ENCODE results near the gene CBFA2T3. TPM values are rescaled to one million over a fixed set of nuclear protein-coding genes. Genes with fewer than 3 reads are reported as not detected.

Gene CBFA2T3
- total RNA-seq, 4 donors from 2014 or later: 4.0 to 18.5 (median 5.5) TPM

- no peaks in the 10 kb centered on the region for H3K27me3 ChIP-seq
- 93 to 97% methylated on average over 7 to 20 of the region's 20 CpGs for WGBS, 2 donors (ENCODE audit: low coverage in 1 of 2)
- peaks cover 0 to 14% (median 2%) of the 10 kb centered on the region in 4 donors for H3K36me3 ChIP-seq
- H3K4me1 ChIP-seq: peaks cover 14 to 24% (median 22%) of the 10 kb centered on the region in 4 donors
- no peak for TF ChIP-seq CTCF (IDR thresholded peaks at IDR 0.05)
- no peak for TF ChIP-seq POLR2A (IDR thresholded peaks at IDR 0.05)
- TF ChIP-seq EP300 (IDR thresholded peaks at IDR 0.05; ENCODE audit: low read depth): no peak
- no peak for TF ChIP-seq POLR2AphosphoS5 (IDR thresholded peaks at IDR 0.05)
- no peak overlapping the region for H3K4me3 ChIP-seq
- no peak for DNase-seq
- H3K9me3 ChIP-seq: no peaks in the 10 kb centered on the region
- intact Hi-C loops (cut with DNase I; ENCODE audit: low total_unique reads) (no loop called here), in situ Hi-C loops (cut with MboI; ENCODE audit: low pct_ligation_motif_present in 1 of 4, low pct_unique_long_range_greater_than_20kb in 1 of 4, low sequenced_read_pairs in 3 of 4) (no loop called here)
- no peak overlapping the region for H3K27ac ChIP-seq
These were observed 117.5 kb downstream of the CBFA2T3 start for GRCh38 chr16:88859381-88860091.

- peak; percentile 82 for DNase-seq
- Histone ChIP-seq H3K4me1 (peaks cover 14 to 31% (median 24%) of the 10 kb centered on the region in 4 donors), H3K27me3 (no peaks in the 10 kb centered on the region), H3K9me3 (no peaks in the 10 kb centered on the region), H3K36me3 (peaks cover 0 to 14% (median 2%) of the 10 kb centered on the region in 4 donors), H3K27ac (peak overlapping the region; percentile 77 to 90 (median 84)), H3K4me3 (peak overlapping the region; percentile 69 to 90 (median 80))
- TF ChIP-seq POLR2A (IDR thresholded peaks at IDR 0.05): no peak
- TF ChIP-seq CTCF (IDR thresholded peaks at IDR 0.05): peak; percentile 64 to 75 (median 72)
- in situ Hi-C loops (cut with MboI; ENCODE audit: low pct_ligation_motif_present in 1 of 4, low pct_unique_long_range_greater_than_20kb in 1 of 4, low sequenced_read_pairs in 3 of 4): no loop called here
- WGBS, 2 donors (ENCODE audit: low coverage in 1 of 2): 14 to 62% methylated on average over 2 to 12 of the region's 12 CpGs
- intact Hi-C loops (cut with DNase I; ENCODE audit: low total_unique reads): no loop called here
These were observed 119.2 kb downstream of the CBFA2T3 start for GRCh38 chr16:88857728-88858339.

- Histone ChIP-seq H3K4me1 (peaks cover 14 to 31% (median 24%) of the 10 kb centered on the region in 4 donors), H3K27ac (peak within 1 kb of the TSS; percentile 77 to 90 (median 84)), H3K4me3 (peak within 1 kb of the TSS; percentile 69 to 90 (median 83)), H3K27me3 (no peaks in the 10 kb centered on the region), H3K36me3 (peaks cover 0 to 14% (median 2%) of the 10 kb centered on the region in 4 donors), H3K9me3 (no peaks in the 10 kb centered on the region)
- in situ Hi-C loops (cut with MboI; ENCODE audit: low pct_ligation_motif_present in 1 of 4, low pct_unique_long_range_greater_than_20kb in 1 of 4, low sequenced_read_pairs in 3 of 4) (no loop called here), intact Hi-C loops (cut with DNase I; ENCODE audit: low total_unique reads) (no loop called here)
- WGBS, 2 donors (ENCODE audit: low coverage in 1 of 2): 0% methylated on average over 61 of the region's 87 CpGs; no CpG with 5 or more reads in 1 of the 2 donors
- DNase-seq: peak; percentile 100
- no peak for TF ChIP-seq CTCF (IDR thresholded peaks at IDR 0.05)
- peak; percentile 86 to 94 (median 91) for TF ChIP-seq POLR2AphosphoS5 (IDR thresholded peaks at IDR 0.05)
- no peak for TF ChIP-seq EP300 (IDR thresholded peaks at IDR 0.05; ENCODE audit: low read depth)
- TF ChIP-seq POLR2A (IDR thresholded peaks at IDR 0.05): peak; percentile 77
These were observed 119.9 kb downstream of the CBFA2T3 start, which contains the start of the genes GALNS and TRAPPC2L for GRCh38 chr16:88856828-88857727. TSS of gene GALNS (minus strand) at chr16:88856947. CDS start at chr16:88856877, 70 bp downstream. TSS of gene TRAPPC2L (plus strand) at chr16:88857127. CDS start at chr16:88857151, 24 bp downstream.
